ENCODE measurements around the gene RNF34. TPM values are rescaled to one million over a fixed set of nuclear protein-coding genes. Genes with fewer than 3 reads are reported as not detected.

The RNF34 gene
- total and polyA plus RNA-seq, 4 donors: 15.8 to 30.9 (median 21.4) TPM

Small RNAs within 50 kb of the gene (microRNA-seq; reads per million reads assigned to microRNA genes)
- gene MIR7107: 0 reads per million in 2 donors

Other genes starting within 250 kb of the RNF34 start
- gene P2RX4, start 190.0 kb upstream of the RNF34 start, total RNA-seq: 10 to 100 TPM; 22.3 to 32.0 TPM
- gene P2RX4, start 190.0 kb upstream of the RNF34 start, polyA plus RNA-seq: 10 to 100 TPM; 23.3 to 24.6 TPM
- 10 to 100 TPM; 34.4 to 47.6 TPM for gene CAMKK2, start 103.4 kb upstream of the RNF34 start, total RNA-seq
- gene CAMKK2, start 103.4 kb upstream of the RNF34 start, polyA plus RNA-seq: 10 to 100 TPM; 20.7 to 28.1 TPM
- 100 to 1,000 TPM; 105 to 118 TPM for gene ANAPC5, start 47.7 kb upstream of the RNF34 start, total RNA-seq
- 100 to 1,000 TPM in 1 of 2 donors, 10 to 100 TPM in 1; 46.5 to 255 TPM for gene ANAPC5, start 47.7 kb upstream of the RNF34 start, polyA plus RNA-seq
- 10 to 100 TPM; 12.8 to 28.0 TPM for gene KDM2B, start 180.9 kb downstream of the RNF34 start, total RNA-seq
- gene KDM2B, start 180.9 kb downstream of the RNF34 start, polyA plus RNA-seq: 10 to 100 TPM in 1 of 2 donors, 1 to 10 TPM in 1; 8.0 to 15.7 TPM
- gene ORAI1, start 226.4 kb downstream of the RNF34 start, total RNA-seq: 10 to 100 TPM; 11.0 to 12.5 TPM
- 1 to 10 TPM; 3.6 to 7.1 TPM for gene ORAI1, start 226.4 kb downstream of the RNF34 start, polyA plus RNA-seq

Data from aorta (tissue), 4 donors.